ENCODE results near the gene GPR84. TPM values are rescaled to one million over a fixed set of nuclear protein-coding genes. Genes with fewer than 3 reads are reported as not detected.
"Not testable (repeated sequence)": the region's sequence is repeated elsewhere in the genome, so short reads cannot be mapped to it uniquely, and the experiment has no call there.

The GPR84 gene
- total and polyA plus RNA-seq, 2 donors: 0.57 to 0.62 TPM

DNA sequence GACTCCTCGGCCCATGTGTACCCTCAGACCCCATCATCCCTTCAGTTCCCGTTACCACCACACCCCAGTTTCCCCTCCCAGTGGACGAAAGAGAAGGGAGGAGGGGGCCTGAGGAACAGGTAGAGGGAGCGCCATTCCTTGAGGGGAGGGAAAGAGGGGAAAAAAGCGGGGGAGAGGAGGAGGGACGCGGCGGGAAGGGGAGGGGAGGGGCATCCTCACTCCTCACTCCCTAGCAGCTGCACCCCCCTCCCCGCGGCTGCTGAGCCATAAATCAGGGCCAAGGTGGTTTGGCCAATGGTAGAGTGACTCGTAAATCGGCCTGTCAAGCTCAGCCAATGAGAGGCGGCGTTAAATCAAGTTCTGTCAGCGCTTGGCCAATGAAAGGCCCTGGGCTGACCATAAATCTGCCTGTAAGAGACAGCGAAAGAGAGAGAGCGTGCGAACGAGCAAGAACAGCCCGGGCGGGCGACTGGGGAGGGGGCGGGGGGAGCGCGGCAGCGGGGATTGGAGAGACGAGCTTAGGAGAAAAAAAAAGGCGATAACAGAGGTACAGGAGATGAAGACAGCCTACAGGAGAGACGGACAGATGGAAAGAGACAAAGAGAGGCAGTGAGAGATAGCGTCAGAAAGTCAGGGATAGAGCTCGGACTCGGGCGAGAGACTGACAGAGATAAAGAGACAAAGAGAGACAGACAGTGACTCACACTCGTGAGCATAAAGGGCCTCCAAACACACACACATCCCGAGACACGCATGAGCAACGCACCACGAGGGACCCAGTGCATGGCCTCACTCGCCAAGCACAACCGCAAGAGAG, 5.1 kb downstream of the GPR84 start:
- 2% methylated on average over 40 of the region's 40 CpGs for WGBS

DNA sequence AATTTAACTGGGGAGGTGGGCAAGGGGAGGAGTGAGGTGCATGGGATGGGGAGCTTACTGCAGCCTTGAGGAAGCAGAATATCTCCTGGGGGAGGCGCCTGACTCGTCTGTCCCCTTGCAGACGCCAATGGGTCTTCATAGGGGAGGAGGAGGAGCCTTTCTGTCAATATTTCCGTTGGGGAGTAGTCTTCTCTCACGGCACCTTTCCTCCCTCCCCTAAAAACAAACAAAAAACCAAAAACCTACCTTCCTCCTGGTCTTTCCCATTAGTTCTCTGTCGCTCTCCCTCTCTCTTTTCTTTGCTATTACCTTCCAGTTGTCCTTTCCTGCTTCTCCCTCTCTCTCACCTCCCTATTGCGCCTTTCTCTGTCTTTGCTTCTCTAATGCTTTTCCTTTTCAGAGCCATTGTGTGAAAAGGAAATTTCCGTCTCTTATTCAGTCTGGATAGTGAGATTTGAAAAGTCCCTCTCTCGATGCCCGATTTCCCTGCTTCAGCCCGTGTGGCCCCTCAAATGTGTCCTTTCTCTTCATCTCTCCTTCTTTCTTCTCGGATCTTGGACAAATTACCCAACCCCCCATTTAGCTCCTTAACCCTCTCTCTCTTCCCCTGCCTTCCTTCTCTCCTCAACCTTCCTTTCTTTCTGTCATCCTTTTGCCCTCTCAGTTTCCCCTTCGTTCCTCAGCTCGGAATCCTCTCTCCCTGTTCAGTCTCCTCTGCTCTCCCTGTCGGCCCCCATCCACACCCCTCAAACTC, 5.9 kb downstream of the GPR84 start:
- Histone ChIP-seq H3K36me3 (ENCODE audit: control insufficient read depth in 2 of 2, insufficient read depth in 2 of 2, low read length in 1 of 2) (no peaks in the 10 kb centered on the region), H3K4me1 (ENCODE audit: control insufficient read depth in 2 of 2, insufficient read depth in 2 of 2, low read length in 2 of 2) (peaks cover 5 to 39% of the 10 kb centered on the region in 2 donors), H3K9me3 (ENCODE audit: control insufficient read depth in 2 of 2, insufficient read depth in 1 of 2, low read length in 1 of 2) (no peaks in the 10 kb centered on the region), H3K27me3 (ENCODE audit: control insufficient read depth in 2 of 2, insufficient read depth in 1 of 2, low read length in 1 of 2) (no peaks in the 10 kb centered on the region), H3K4me3 (ENCODE audit: low read length in 2 of 2) (peak overlapping the region; percentile 72 to 85), H3K27ac (ENCODE audit: low read depth in 1 of 2, low read length in 1 of 2) (peak overlapping the region; percentile 87 to 89)
- 15% methylated on average over 15 of the region's 15 CpGs for WGBS
- DNase-seq (ENCODE audit: low read depth in 6 of 9, low spot score in 9 of 9): peak in 3 of 9 donors; percentile 49 to 69 (median 49)

More for the DNA sequence above, 5.1 kb downstream of the GPR84 start:
- no peaks in the 10 kb centered on the region for H3K36me3 ChIP-seq (ENCODE audit: control insufficient read depth in 2 of 2, insufficient read depth in 2 of 2, low read length in 1 of 2)
- DNase-seq (ENCODE audit: low read depth in 6 of 9, low spot score in 9 of 9): peak; percentile 90 to 99 (median 97)
- H3K4me3 ChIP-seq (ENCODE audit: low read length in 2 of 2): peak overlapping the region; percentile 72 to 85
- no peaks in the 10 kb centered on the region for H3K27me3 ChIP-seq (ENCODE audit: control insufficient read depth in 2 of 2, insufficient read depth in 1 of 2, low read length in 1 of 2)
- no peaks in the 10 kb centered on the region for H3K9me3 ChIP-seq (ENCODE audit: control insufficient read depth in 2 of 2, insufficient read depth in 1 of 2, low read length in 1 of 2)
- H3K27ac ChIP-seq (ENCODE audit: low read depth in 1 of 2, low read length in 1 of 2): peak overlapping the region; percentile 87 to 89
- H3K4me1 ChIP-seq (ENCODE audit: control insufficient read depth in 2 of 2, insufficient read depth in 2 of 2, low read length in 2 of 2): peaks cover 5 to 43% of the 10 kb centered on the region in 2 donors

DNA sequence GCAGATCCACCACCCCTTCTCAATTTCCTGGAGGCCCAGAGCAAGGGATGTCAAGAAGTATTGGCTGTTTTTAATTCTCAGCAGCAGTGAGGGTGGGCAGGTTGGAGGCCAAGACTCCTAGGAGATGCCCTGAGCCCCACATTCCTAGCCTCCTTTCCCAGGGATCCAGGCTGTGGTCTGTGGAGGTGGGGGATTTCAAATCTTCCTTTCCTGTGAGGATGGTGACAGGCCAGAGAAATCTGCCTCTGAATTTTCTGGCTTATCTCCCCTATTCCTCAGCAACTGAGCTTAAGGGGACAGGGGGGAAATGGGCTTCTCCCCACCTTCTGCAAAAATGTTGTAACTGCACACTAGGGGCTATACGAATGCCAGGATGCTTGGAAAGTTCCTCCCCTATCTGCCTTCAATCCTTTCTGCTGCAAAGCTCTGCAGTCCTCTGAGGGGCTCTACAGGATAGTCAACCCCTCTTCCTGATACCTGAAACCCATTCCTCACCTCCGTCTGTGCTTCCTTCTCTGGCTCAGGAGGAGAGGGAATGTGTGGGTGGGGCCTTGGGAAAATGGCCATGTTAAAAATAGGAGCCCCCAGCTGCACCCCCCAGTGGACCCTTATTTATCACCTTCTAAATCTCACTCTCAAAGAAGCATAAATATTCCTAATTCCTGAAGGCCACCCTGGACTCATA, 6.6 kb downstream of the GPR84 start:
- peaks cover 9 to 44% of the 10 kb centered on the region in 2 donors for H3K4me1 ChIP-seq (ENCODE audit: control insufficient read depth in 2 of 2, insufficient read depth in 2 of 2, low read length in 2 of 2)
- 90% methylated on average over 2 of the region's 2 CpGs for WGBS
- H3K9me3 ChIP-seq (ENCODE audit: control insufficient read depth in 2 of 2, insufficient read depth in 1 of 2, low read length in 1 of 2): no peaks in the 10 kb centered on the region
- no peak for DNase-seq (ENCODE audit: low read depth in 6 of 9, low spot score in 9 of 9)
- peak overlapping the region in 1 of 2 donors; percentile 87 for H3K27ac ChIP-seq (ENCODE audit: low read depth in 1 of 2, low read length in 1 of 2)
- H3K27me3 ChIP-seq (ENCODE audit: control insufficient read depth in 2 of 2, insufficient read depth in 1 of 2, low read length in 1 of 2): no peaks in the 10 kb centered on the region
- H3K4me3 ChIP-seq (ENCODE audit: low read length in 2 of 2): peak overlapping the region in 1 of 2 donors; percentile 85
- no peaks in the 10 kb centered on the region for H3K36me3 ChIP-seq (ENCODE audit: control insufficient read depth in 2 of 2, insufficient read depth in 2 of 2, low read length in 1 of 2)

DNA sequence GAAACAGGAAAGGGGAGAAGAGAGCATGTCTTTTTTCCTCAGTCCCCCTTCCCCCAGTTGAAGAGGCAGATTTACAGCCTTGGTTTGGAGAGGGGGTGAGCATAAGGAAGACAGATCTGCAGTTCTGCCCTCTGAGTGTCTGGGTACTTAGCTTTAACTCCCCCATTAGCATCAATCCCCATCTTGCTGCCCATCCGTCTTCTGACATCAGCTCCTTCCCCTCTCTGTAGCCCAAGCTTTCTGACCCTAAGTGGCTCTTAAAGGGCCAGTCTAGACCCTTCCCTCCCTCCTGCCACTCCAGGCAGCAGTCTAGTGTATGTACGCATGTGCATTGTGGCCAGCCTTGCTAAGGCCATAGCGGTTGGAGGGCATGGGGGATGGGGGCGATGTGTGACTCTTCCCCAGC, 7.3 kb downstream of the GPR84 start:
- H3K4me1 ChIP-seq (ENCODE audit: control insufficient read depth in 2 of 2, insufficient read depth in 2 of 2, low read length in 2 of 2): peaks cover 14 to 51% of the 10 kb centered on the region in 2 donors
- H3K27ac ChIP-seq (ENCODE audit: low read depth in 1 of 2, low read length in 1 of 2): no peak overlapping the region
- WGBS: 97% methylated on average over 4 of the region's 4 CpGs
- no peak overlapping the region for H3K4me3 ChIP-seq (ENCODE audit: low read length in 2 of 2)
- no peaks in the 10 kb centered on the region for H3K36me3 ChIP-seq (ENCODE audit: control insufficient read depth in 2 of 2, insufficient read depth in 2 of 2, low read length in 1 of 2)
- no peaks in the 10 kb centered on the region for H3K9me3 ChIP-seq (ENCODE audit: control insufficient read depth in 2 of 2, insufficient read depth in 1 of 2, low read length in 1 of 2)
- no peak for DNase-seq (ENCODE audit: low read depth in 6 of 9, low spot score in 9 of 9)
- no peaks in the 10 kb centered on the region for H3K27me3 ChIP-seq (ENCODE audit: control insufficient read depth in 2 of 2, insufficient read depth in 1 of 2, low read length in 1 of 2)

DNA sequence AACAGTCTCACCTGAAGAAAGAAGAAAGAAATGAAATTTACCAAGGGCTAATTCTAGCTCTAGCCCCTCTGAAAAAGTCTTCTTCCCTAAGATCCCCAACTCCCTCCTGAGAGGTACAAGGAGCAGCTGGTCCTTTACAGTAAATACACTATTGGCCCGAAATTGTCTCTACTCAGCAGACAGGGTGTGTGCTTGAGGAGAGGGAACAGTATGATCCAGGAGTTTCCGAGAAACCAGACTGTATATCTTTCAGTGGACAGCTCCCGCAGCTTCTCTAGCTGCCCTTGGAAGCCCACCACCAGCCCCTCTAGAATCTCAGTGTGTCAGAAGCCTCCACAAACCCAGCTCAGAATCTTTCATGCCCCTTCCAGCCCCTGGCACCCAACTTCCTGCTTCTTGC, 8.1 kb downstream of the GPR84 start:
- Histone ChIP-seq H3K4me1 (ENCODE audit: control insufficient read depth in 2 of 2, insufficient read depth in 2 of 2, low read length in 2 of 2) (peaks cover 16 to 59% of the 10 kb centered on the region in 2 donors), H3K27ac (ENCODE audit: low read depth in 1 of 2, low read length in 1 of 2) (no peak overlapping the region), H3K4me3 (ENCODE audit: low read length in 2 of 2) (no peak overlapping the region), H3K9me3 (ENCODE audit: control insufficient read depth in 2 of 2, insufficient read depth in 1 of 2, low read length in 1 of 2) (no peaks in the 10 kb centered on the region), H3K36me3 (ENCODE audit: control insufficient read depth in 2 of 2, insufficient read depth in 2 of 2, low read length in 1 of 2) (peaks cover 4 to 5% of the 10 kb centered on the region in 2 donors), H3K27me3 (ENCODE audit: control insufficient read depth in 2 of 2, insufficient read depth in 1 of 2, low read length in 1 of 2) (no peaks in the 10 kb centered on the region)
- no peak for DNase-seq (ENCODE audit: low read depth in 6 of 9, low spot score in 9 of 9)
- 97% methylated on average over 3 of the region's 3 CpGs for WGBS

DNA sequence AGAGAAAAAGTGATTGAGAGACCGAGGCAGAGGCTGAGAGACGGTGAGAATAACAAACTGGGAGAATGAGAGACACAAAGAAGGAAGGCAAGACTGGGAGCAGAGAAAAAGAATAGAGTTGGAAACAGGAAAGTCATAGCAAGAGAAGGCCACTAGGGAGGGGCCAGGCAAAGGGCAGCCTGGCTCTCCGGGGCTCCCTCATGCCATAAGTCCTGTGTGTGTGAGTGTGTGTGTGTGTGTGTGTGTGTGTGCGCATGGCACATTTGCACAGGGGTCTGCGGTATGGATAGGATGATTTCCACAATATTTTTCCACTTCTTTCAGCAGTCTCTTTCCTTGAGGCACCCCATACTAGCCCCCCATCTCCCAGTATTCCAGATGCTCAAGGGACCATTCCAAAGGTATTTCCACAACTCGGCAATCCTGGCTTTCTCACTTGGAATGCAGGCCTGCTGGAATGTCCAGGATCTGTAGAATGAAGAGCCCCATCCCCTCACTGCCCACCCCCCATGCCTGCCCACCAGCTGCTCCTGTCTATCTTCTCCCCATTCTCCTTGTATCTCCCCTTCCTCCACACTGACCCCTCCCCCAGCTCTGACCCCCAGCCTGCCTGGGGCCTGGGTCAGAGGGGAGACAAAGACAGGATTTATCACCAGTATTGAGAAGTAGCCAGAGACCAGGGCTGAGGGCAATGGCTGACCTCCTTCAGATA, 9.0 kb downstream of the GPR84 start:
- peaks cover 10 to 15% of the 10 kb centered on the region in 2 donors for H3K36me3 ChIP-seq (ENCODE audit: control insufficient read depth in 2 of 2, insufficient read depth in 2 of 2, low read length in 1 of 2)
- H3K9me3 ChIP-seq (ENCODE audit: control insufficient read depth in 2 of 2, insufficient read depth in 1 of 2, low read length in 1 of 2): no peaks in the 10 kb centered on the region
- no peaks in the 10 kb centered on the region for H3K27me3 ChIP-seq (ENCODE audit: control insufficient read depth in 2 of 2, insufficient read depth in 1 of 2, low read length in 1 of 2)
- no peak overlapping the region for H3K27ac ChIP-seq (ENCODE audit: low read depth in 1 of 2, low read length in 1 of 2)
- DNase-seq (ENCODE audit: low read depth in 6 of 9, low spot score in 9 of 9): no peak
- H3K4me3 ChIP-seq (ENCODE audit: low read length in 2 of 2): no peak overlapping the region
- WGBS: 94% methylated on average over 6 of the region's 6 CpGs
- H3K4me1 ChIP-seq (ENCODE audit: control insufficient read depth in 2 of 2, insufficient read depth in 2 of 2, low read length in 2 of 2): peaks cover 16 to 61% of the 10 kb centered on the region in 2 donors

DNA sequence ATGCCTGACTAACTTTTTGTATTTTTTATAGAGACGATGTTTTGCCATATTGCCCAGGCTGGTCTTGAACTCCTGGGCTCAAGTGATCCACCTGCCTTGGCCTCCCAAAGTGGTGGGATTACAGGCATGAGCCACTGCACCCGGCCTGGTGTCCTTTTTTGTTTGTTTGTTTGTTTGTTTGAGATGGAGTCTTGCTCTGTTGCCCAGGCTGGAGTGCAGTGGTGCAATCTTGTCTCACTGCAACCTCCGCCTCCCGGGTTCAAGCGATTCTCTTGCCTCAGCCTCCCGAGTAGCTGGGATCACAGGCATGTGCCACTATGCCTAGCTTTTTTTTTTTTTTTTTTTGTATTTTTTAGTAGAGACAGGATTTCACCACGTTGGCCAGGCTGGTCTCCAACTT, 10.0 kb downstream of the GPR84 start:
- Histone ChIP-seq H3K4me1 (ENCODE audit: control insufficient read depth in 2 of 2, insufficient read depth in 2 of 2, low read length in 2 of 2) (peaks cover 14 to 55% of the 10 kb centered on the region in 2 donors), H3K36me3 (ENCODE audit: control insufficient read depth in 2 of 2, insufficient read depth in 2 of 2, low read length in 1 of 2) (peaks cover 20 to 25% of the 10 kb centered on the region in 2 donors)
- H3K27ac ChIP-seq (ENCODE audit: low read depth in 1 of 2, low read length in 1 of 2); H3K27me3 ChIP-seq (ENCODE audit: control insufficient read depth in 2 of 2, insufficient read depth in 1 of 2, low read length in 1 of 2); H3K9me3 ChIP-seq (ENCODE audit: control insufficient read depth in 2 of 2, insufficient read depth in 1 of 2, low read length in 1 of 2); DNase-seq (ENCODE audit: low read depth in 6 of 9, low spot score in 9 of 9); H3K4me3 ChIP-seq (ENCODE audit: low read length in 2 of 2): not testable (repeated sequence)
- WGBS: 87% methylated on average over 7 of the region's 7 CpGs

DNA sequence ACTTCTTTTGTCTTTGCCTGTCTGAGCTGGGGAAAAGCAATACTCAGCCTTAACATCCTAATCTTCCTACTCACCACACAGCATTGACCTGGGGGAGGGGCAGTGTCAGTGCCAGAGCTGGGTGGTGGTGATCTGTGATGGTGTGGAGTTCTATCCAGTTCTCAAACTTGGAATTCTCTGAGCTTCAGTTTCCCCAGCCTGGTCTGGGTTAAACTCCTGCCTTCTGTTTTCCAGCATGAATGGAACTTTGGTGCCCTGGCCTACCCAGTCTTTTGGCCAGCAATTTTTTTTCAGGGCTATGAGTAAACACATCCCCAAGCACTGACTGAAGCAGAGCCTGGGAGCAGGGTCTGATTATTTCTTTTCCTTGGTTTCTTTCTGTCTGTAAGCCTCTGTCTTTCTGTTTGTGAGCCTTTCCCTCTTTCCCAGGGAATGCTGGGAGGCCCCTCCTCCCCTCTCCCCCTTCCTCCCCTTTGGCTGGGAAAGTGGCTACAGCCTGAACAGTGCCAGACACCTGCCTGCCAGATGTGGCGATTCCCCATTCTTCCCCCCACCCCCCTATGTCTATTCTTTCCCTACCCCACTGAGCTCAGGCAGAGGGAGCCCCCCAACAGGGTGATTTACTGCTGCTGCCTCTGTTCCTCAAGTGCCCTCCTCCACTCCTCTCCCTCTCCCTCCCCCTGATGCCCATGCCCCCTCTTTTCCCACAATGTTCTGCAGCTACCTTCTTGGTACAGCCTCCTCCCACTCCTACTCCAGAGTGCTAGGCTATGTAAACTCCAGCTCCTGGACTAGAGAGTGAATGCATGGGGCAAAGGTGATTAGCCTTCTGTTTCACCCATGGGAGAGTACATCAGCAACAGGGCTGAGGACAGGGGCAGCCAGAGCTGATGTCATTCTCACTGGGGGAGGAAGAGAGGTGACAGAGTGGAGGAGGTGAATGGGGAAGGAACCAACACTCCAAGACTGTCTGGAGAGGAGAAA, 11.1 kb downstream of the GPR84 start:
- WGBS: 37% methylated on average over 1 of the region's 1 CpG
- Histone ChIP-seq H3K4me1 (ENCODE audit: control insufficient read depth in 2 of 2, insufficient read depth in 2 of 2, low read length in 2 of 2) (peaks cover 14 to 48% of the 10 kb centered on the region in 2 donors), H3K36me3 (ENCODE audit: control insufficient read depth in 2 of 2, insufficient read depth in 2 of 2, low read length in 1 of 2) (peaks cover 24 to 34% of the 10 kb centered on the region in 2 donors), H3K27ac (ENCODE audit: low read depth in 1 of 2, low read length in 1 of 2) (peak overlapping the region in 1 of 2 donors; percentile 60), H3K9me3 (ENCODE audit: control insufficient read depth in 2 of 2, insufficient read depth in 1 of 2, low read length in 1 of 2) (no peaks in the 10 kb centered on the region), H3K4me3 (ENCODE audit: low read length in 2 of 2) (no peak overlapping the region), H3K27me3 (ENCODE audit: control insufficient read depth in 2 of 2, insufficient read depth in 1 of 2, low read length in 1 of 2) (no peaks in the 10 kb centered on the region)
- DNase-seq (ENCODE audit: low read depth in 6 of 9, low spot score in 9 of 9): no peak
